CD1c-positive myeloid dendritic cell (primary cell): Measurements from ENCODE around the gene CCDC182.

Experiments
- DNase-seq: peaks from one replicate; pipeline ENCODE4 v3.0.0-alpha.2; 2016; ENCODE audit errors: extremely low spot score

The CCDC182 gene

GRCh38 chr17:57757735-57758134 is 12.6 kb upstream of the CCDC182 start:
- no peak for DNase-seq

- DNase-seq: no peak
Observed at GRCh38 chr17:57756951-57757350, 11.9 kb upstream of the CCDC182 start.

- no peak for DNase-seq
Observed at GRCh38 chr17:57755480-57756070, 10.5 kb upstream of the CCDC182 start.

GRCh38 chr17:57752031-57752905 is 7.2 kb upstream of the CCDC182 start:
- DNase-seq: peak; percentile 56

GRCh38 chr17:57751348-57751971 is 6.4 kb upstream of the CCDC182 start:
- peak; percentile 32 for DNase-seq

- no peak for DNase-seq
Observed at GRCh38 chr17:57750895-57751294, 5.8 kb upstream of the CCDC182 start.

GRCh38 chr17:57750109-57750871 is 5.2 kb upstream of the CCDC182 start:
- DNase-seq: no peak

GRCh38 chr17:57749701-57750100 is 4.6 kb upstream of the CCDC182 start:
- no peak for DNase-seq

GRCh38 chr17:57747221-57748017 is 2.3 kb upstream of the CCDC182 start:
- DNase-seq: peak; percentile 57

GRCh38 chr17:57746221-57746620 is 1.1 kb upstream of the CCDC182 start:
- no peak for DNase-seq

- DNase-seq: peak; percentile 48
Observed at GRCh38 chr17:57744195-57745170, 616 bp downstream of the CCDC182 start.

GRCh38 chr17:57740235-57740528 is 4.9 kb downstream of the CCDC182 start:
- no peak for DNase-seq

- peak; percentile 7 for DNase-seq
Observed at GRCh38 chr17:57739402-57740234, 5.5 kb downstream of the CCDC182 start.

GRCh38 chr17:57737450-57737849 is 7.6 kb downstream of the CCDC182 start:
- DNase-seq: no peak

GRCh38 chr17:57735707-57736106 is 9.4 kb downstream of the CCDC182 start:
- DNase-seq: no peak

GRCh38 chr17:57735230-57735629 is 9.9 kb downstream of the CCDC182 start:
- DNase-seq: no peak

- no peak for DNase-seq
Observed at GRCh38 chr17:57733085-57733484, 12.0 kb downstream of the CCDC182 start.

GRCh38 chr17:57732062-57732461 is 13.0 kb downstream of the CCDC182 start:
- DNase-seq: no peak

GRCh38 chr17:57730026-57730701 is 14.9 kb downstream of the CCDC182 start:
- no peak for DNase-seq
